D721Med (cell line): ENCODE measurements around the gene CHTOP.
"Not testable (repeated sequence)": the region's sequence is repeated elsewhere in the genome, so short reads cannot be mapped to it uniquely, and the experiment has no call there.

Experiments
- DNase-seq: peaks from one replicate; pipeline ENCODE4 v3.0.0; 2011; ENCODE audit warnings: low spot score; ENCODE audit not compliant: insufficient read length
- FAIRE-seq: peaks from 2 replicates; lab custom pipeline; 2011; peaks lifted over from hg19 to GRCh38; lab: Jason Lieb, UNC
- TF ChIP-seq, protein P1 (sequence below): IDR thresholded peaks from 2 replicates; pipeline ENCODE4 v1.5.1; 2012; ENCODE audit warnings: mild to moderate bottlenecking, control low read depth; ENCODE audit not compliant: insufficient read depth; ENCODE audit errors: missing control alignments

The CHTOP gene

GRCh38 chr1:153670257-153670858, 36.5 kb downstream of the CHTOP start:
- TF ChIP-seq, protein P1, sequence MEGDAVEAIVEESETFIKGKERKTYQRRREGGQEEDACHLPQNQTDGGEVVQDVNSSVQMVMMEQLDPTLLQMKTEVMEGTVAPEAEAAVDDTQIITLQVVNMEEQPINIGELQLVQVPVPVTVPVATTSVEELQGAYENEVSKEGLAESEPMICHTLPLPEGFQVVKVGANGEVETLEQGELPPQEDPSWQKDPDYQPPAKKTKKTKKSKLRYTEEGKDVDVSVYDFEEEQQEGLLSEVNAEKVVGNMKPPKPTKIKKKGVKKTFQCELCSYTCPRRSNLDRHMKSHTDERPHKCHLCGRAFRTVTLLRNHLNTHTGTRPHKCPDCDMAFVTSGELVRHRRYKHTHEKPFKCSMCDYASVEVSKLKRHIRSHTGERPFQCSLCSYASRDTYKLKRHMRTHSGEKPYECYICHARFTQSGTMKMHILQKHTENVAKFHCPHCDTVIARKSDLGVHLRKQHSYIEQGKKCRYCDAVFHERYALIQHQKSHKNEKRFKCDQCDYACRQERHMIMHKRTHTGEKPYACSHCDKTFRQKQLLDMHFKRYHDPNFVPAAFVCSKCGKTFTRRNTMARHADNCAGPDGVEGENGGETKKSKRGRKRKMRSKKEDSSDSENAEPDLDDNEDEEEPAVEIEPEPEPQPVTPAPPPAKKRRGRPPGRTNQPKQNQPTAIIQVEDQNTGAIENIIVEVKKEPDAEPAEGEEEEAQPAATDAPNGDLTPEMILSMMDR = no peak
- no peak for DNase-seq
- FAIRE-seq = no peak

- TF ChIP-seq, protein P1 = peak; percentile 51
- peak; percentile 98 for FAIRE-seq
- peak; percentile 97 for DNase-seq
Observed at GRCh38 chr1:153670859-153671627, 37.2 kb downstream of the CHTOP start, which contains the start of gene ILF2. ILF2 (minus strand) TSS chr1:153670993; CDS start chr1:153670922, 71 bp downstream.

DNA sequence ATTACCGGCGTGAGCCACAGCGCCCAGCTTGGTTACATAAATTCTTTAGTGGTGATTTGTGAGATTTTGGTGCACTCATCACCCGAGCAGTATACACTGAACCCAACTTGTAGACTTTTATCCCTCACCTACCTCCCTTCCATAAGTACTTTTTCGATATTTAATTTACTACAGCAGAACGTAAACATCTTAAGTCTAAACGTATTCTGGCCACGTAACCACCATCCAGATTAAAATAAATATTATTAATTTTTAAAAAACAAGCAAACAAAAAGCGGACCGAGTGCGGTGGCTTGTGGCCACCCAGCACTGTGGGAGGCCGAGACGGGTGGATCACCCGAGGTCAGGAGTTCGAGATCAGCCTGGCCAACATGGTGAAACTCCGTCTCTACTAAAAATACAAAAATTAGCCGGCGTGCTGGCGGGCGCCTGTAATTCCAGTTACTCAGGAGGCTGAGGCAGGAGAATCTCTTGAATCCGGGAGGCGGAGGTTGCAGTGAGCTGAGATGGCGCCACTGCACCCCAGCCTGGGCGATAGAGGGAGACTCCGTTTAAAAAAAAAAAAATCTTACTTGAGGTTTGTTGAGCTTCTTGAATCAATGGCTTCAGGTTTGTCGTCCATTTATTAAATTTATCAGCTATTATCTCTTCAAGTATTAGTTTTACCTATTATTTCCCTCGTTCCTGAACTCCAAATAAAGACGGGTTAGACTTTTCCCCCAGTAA, 37.9 kb downstream of the CHTOP start:
- FAIRE-seq, DNase-seq: not testable (repeated sequence)

DNA sequence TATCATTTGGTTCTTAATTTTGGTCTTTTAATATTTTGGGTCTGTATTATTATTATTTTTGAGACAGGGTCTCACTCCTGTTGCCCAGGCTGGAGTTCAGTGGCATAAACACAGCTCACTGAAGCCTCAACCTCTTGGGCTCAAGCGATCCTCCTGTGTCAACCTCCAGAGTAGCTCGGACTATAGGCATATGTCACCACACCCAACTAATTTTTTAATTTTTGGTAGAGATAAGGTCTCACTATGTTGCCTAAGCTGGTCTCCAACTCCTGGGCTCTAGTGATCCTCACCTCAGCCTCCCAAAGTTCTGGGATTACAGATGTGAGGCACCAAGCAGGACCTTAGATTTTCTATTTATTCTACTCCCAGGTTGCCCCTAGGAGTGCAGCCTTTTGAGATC, 39.6 kb downstream of the CHTOP start:
- DNase-seq (no peak), FAIRE-seq (no peak)
- TF ChIP-seq, protein P1 = no peak

GRCh38 chr1:153677718-153678518, 44.1 kb downstream of the CHTOP start:
- TF ChIP-seq, protein P1 = peak; percentile 96
- DNase-seq (peak; percentile 56), FAIRE-seq (peak; percentile 72)

- TF ChIP-seq, protein P1 = no peak
- no peak for FAIRE-seq
- DNase-seq = peak; percentile 53
Observed at GRCh38 chr1:153678519-153679336, 44.9 kb downstream of the CHTOP start, which contains the start of gene NPR1. NPR1 (plus strand) TSS chr1:153678688; CDS start chr1:153679109, 421 bp downstream.
